GM18951 (cell line): ENCODE measurements around the gene CFAP119.

ENCODE experiments used
- POLR2A ChIP-seq: IDR thresholded peaks from 4 replicates; pipeline ENCODE4 v1.6.1; 2011; ENCODE audit warnings: mild to moderate bottlenecking; ENCODE audit not compliant: insufficient read length, insufficient read depth; ENCODE audit errors: extremely low read depth
- in situ Hi-C: fragments of 300-500 bp; cut with MboI; formaldehyde crosslinking; loops from one replicate; pipeline ENCODE4 v1.12.0; 2022; ENCODE audit warnings: low sequenced_read_pairs, mixed read lengths, inconsistent platforms; ENCODE audit not compliant: unreplicated experiment

CFAP119 gene

GRCh38 chr16:30748634-30749445 lies 13.0 kb downstream of the CFAP119 start:
- in situ Hi-C loops = no loop called here
- TF ChIP-seq POLR2A = no peak

GRCh38 chr16:30747799-30748633 lies 13.8 kb downstream of the CFAP119 start, which contains the start of gene PHKG2:
TSS of gene PHKG2 (plus strand) at chr16:30748425. CDS start at chr16:30748821, 396 bp downstream.
- in situ Hi-C loops = no loop called here

DNA sequence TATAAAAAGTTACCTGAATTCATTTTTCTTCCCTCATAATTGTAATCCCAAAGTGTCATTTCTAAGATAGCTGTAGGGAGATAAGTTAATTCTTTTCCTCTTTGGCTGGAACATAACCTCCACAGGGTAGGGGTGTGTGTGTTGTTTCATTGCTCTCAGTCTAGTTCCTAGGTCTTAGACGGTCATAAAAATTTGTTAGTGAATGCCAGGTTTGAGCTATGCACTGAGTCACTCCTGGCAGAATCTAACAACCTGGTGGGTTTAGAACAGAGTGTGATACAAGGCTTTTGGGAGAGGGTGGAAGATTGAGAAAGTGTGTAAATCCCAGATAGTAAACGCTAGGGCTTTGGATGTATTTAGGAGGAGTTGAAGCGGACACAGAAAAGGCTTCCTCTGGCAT lies 14.5 kb downstream of the CFAP119 start:
- in situ Hi-C loops = no loop called here
- TF ChIP-seq POLR2A = no peak

More at GRCh38 chr16:30747799-30748633, 13.8 kb downstream of the CFAP119 start, which contains the start of gene PHKG2:
- peak; percentile 87 for TF ChIP-seq POLR2A

DNA sequence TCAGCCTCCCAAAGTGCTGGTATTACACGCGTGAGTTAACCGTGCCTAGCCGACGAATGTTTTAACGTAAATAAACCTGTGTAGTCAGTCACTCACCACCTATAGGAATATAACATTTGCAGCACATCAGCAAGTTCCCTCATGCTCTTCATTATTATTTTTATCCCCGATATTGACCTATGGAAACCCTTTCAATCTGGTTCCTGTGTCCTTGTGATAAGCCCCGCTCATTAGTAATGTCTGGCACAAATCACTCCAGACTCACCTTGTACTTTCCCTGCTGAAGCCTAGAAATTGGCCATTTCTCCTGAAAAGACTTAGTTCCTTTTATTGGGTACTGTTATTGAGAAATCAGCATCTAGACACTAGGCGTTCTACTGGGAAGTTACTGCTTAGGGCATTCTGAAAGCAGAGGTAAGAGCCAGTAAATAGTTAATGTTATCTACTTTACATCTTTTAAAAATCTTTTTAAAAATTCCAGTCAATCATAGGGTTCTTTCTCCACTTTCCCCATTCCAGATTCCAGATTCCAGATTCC lies 15.2 kb downstream of the CFAP119 start:
- no peak for TF ChIP-seq POLR2A
- in situ Hi-C loops = no loop called here

GRCh38 chr16:30745082-30745481 lies 16.8 kb downstream of the CFAP119 start:
- in situ Hi-C loops = no loop called here

GRCh38 chr16:30744183-30744582 lies 17.7 kb downstream of the CFAP119 start:
- in situ Hi-C loops = no loop called here
- TF ChIP-seq POLR2A = no peak

More at GRCh38 chr16:30745082-30745481, 16.8 kb downstream of the CFAP119 start:
- no peak for TF ChIP-seq POLR2A

GRCh38 chr16:30743716-30744115 lies 18.1 kb downstream of the CFAP119 start:
- in situ Hi-C loops = no loop called here

GRCh38 chr16:30741461-30741914 lies 20.4 kb downstream of the CFAP119 start:
- in situ Hi-C loops = no loop called here
- TF ChIP-seq POLR2A = no peak

More at GRCh38 chr16:30743716-30744115, 18.1 kb downstream of the CFAP119 start:
- TF ChIP-seq POLR2A = no peak

DNA sequence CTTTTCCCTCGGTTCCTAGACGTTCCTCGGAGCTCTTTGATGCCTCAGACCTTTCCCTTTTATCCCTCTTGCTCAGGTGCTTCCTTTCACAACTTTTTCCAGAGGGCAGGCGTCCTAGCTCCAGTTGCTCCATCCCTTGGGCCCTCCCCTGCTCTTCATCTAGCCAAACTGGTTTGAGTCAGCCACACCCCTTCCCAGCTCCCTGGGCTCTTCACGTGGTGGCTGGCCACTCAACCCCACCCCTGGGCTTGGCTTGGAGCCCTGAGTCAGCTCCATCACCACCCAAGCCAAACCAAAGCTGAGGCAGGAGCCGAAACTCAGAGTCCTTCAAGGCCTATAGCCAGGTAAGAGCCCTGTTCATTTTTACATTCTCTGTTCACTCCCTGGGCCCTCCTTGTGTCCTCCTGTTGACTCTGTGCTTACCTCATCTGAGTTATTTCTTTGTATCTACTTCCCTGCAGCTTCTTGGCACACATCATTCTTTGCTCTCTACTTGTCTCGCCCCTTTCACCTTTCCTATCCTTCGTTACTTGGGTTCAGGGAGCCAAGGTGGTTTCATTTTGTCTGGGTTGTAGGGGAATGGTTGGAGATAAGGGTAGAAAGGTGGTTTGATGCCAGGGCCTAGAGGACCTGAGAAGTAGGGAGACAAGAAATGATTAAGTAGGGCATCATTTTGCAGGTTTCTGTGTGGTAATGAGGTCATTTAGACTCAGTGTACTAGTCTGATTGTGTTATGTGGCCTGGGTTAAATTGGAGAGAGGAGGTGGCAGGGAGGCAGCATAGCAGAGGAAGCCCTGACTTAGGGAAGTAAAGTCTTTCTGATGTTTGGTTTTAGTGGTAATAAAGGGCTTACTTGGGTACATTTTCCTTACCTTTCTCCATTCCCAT lies 21.3 kb downstream of the CFAP119 start:
- no peak for TF ChIP-seq POLR2A
- in situ Hi-C loops = no loop called here

DNA sequence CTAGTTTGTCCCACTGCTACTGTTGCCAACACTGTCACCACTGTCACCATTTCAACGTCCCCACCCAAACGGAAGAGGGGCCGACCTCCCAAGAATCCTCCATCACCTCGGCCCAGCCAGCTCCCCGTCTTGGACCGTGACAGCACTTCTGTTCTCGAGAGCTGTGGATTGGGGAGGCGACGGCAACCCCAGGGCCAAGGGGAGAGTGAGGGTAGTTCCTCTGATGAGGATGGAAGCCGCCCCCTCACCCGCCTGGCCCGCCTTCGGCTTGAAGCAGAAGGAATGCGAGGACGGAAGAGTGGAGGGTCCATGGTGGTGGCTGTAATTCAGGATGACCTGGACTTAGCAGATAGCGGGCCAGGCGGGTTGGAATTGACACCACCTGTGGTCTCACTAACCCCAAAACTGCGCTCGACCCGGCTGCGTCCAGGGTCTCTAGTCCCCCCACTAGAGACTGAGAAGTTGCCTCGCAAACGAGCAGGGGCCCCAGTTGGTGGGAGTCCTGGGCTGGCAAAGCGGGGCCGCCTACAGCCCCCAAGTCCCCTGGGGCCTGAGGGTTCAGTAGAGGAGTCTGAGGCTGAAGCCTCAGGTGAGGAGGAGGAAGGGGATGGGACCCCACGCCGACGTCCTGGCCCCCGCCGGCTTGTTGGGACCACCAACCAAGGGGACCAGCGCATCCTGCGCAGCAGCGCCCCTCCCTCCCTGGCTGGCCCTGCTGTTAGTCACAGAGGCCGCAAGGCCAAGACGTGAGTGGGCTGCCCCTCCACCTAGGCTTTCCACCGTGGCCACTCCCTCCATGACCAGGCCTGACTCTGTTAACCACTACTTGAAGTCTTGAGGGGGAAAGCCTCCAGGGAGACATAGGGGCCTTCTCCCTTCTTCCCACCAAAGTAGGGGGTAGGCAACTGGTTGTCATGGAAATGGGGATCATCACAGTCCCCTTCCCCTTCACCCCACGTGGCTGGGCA lies 22.6 kb downstream of the CFAP119 start:
- no peak for TF ChIP-seq POLR2A
- in situ Hi-C loops = no loop called here
